ENCODE measurements around the gene C16orf54. TPM values are rescaled to one million over a fixed set of nuclear protein-coding genes. Genes with fewer than 3 reads are reported as not detected.

C16orf54 gene
- total RNA-seq, 1 donor from 2014 or later = not detected

- no peak overlapping the region for H3K27ac Mint-ChIP-seq (ENCODE audit: unreplicated experiment)
- peaks cover 4% of the 10 kb centered on the region for H3K4me1 Mint-ChIP-seq (ENCODE audit: unreplicated experiment)
- H3K4me3 Mint-ChIP-seq (ENCODE audit: unreplicated experiment) = no peak overlapping the region
- TF ChIP-seq CTCF (IDR thresholded peaks at IDR 0.05) = no peak
- H3K36me3 Mint-ChIP-seq (ENCODE audit: unreplicated experiment) = peaks cover 6% of the 10 kb centered on the region
- H3K27me3 Mint-ChIP-seq (ENCODE audit: unreplicated experiment) = no peaks in the 10 kb centered on the region
- peaks cover 7% of the 10 kb centered on the region for H3K9me3 Mint-ChIP-seq (ENCODE audit: unreplicated experiment)
- no peak for DNase-seq (ENCODE audit: extremely low spot score, unreplicated experiment)
These were observed 43.5 kb downstream of the C16orf54 start for GRCh38 chr16:29702269-29702668.

- H3K9me3 Mint-ChIP-seq (ENCODE audit: unreplicated experiment) = peaks cover 7% of the 10 kb centered on the region
- DNase-seq (ENCODE audit: extremely low spot score, unreplicated experiment) = no peak
- H3K36me3 Mint-ChIP-seq (ENCODE audit: unreplicated experiment) = peaks cover 8% of the 10 kb centered on the region
- H3K27ac Mint-ChIP-seq (ENCODE audit: unreplicated experiment) = no peak overlapping the region
- H3K4me1 Mint-ChIP-seq (ENCODE audit: unreplicated experiment) = peaks cover 4% of the 10 kb centered on the region
- TF ChIP-seq CTCF (IDR thresholded peaks at IDR 0.05) = no peak
- H3K4me3 Mint-ChIP-seq (ENCODE audit: unreplicated experiment) = no peak overlapping the region
- H3K27me3 Mint-ChIP-seq (ENCODE audit: unreplicated experiment) = no peaks in the 10 kb centered on the region
These were observed 44.6 kb downstream of the C16orf54 start for GRCh38 chr16:29701214-29701555.

- no peak overlapping the region for H3K4me3 Mint-ChIP-seq (ENCODE audit: unreplicated experiment)
- H3K27me3 Mint-ChIP-seq (ENCODE audit: unreplicated experiment) = no peaks in the 10 kb centered on the region
- H3K27ac Mint-ChIP-seq (ENCODE audit: unreplicated experiment) = no peak overlapping the region
- peak; percentile 86 for TF ChIP-seq CTCF (IDR thresholded peaks at IDR 0.05)
- H3K9me3 Mint-ChIP-seq (ENCODE audit: unreplicated experiment) = peaks cover 7% of the 10 kb centered on the region
- peaks cover 8% of the 10 kb centered on the region for H3K36me3 Mint-ChIP-seq (ENCODE audit: unreplicated experiment)
- DNase-seq (ENCODE audit: extremely low spot score, unreplicated experiment) = peak; percentile 90
- H3K4me1 Mint-ChIP-seq (ENCODE audit: unreplicated experiment) = peaks cover 4% of the 10 kb centered on the region
These were observed 45.4 kb downstream of the C16orf54 start for GRCh38 chr16:29700253-29700987.

GRCh38 chr16:29699324-29700219, 46.2 kb downstream of the C16orf54 start:
- Mint-ChIP-seq H3K27ac (ENCODE audit: unreplicated experiment) (no peak overlapping the region), H3K27me3 (ENCODE audit: unreplicated experiment) (no peaks in the 10 kb centered on the region), H3K9me3 (ENCODE audit: unreplicated experiment) (peaks cover 7% of the 10 kb centered on the region), H3K4me1 (ENCODE audit: unreplicated experiment) (peaks cover 4% of the 10 kb centered on the region), H3K4me3 (ENCODE audit: unreplicated experiment) (no peak overlapping the region), H3K36me3 (ENCODE audit: unreplicated experiment) (peaks cover 8% of the 10 kb centered on the region)
- TF ChIP-seq CTCF (IDR thresholded peaks at IDR 0.05) = no peak
- DNase-seq (ENCODE audit: extremely low spot score, unreplicated experiment) = no peak

Measured in osteocyte (in vitro differentiated cells).